Measurements from ENCODE around the gene EP400. TPM values are rescaled to one million over a fixed set of nuclear protein-coding genes. Genes with fewer than 3 reads are reported as not detected.

Gene EP400
- total RNA-seq, 1 experiment from 2014 or later, result 60.5 TPM

GRCh38 chr12:132108211-132108832 is 158.6 kb downstream of the EP400 start:
- Mint-ChIP-seq H3K36me3 (ENCODE audit: insufficient read depth, unreplicated experiment) (peaks cover 17% of the 10 kb centered on the region), H3K9me3 (ENCODE audit: unreplicated experiment) (no peaks in the 10 kb centered on the region), H3K4me3 (ENCODE audit: unreplicated experiment) (no peak overlapping the region), H3K4me1 (ENCODE audit: low read depth, unreplicated experiment) (no peaks in the 10 kb centered on the region), H3K27ac (ENCODE audit: unreplicated experiment) (no peak overlapping the region), H3K27me3 (ENCODE audit: insufficient read depth, unreplicated experiment) (no peaks in the 10 kb centered on the region)
- TF ChIP-seq CTCF (IDR thresholded peaks at IDR 0.05; ENCODE audit: insufficient read depth in 1 of 2, low read depth in 1 of 2, low read length in 1 of 2, severe bottlenecking in 1 of 2, unreplicated experiment in 1 of 2), result no peak
- no peak for DNase-seq
- H3K4me3 ChIP-seq (ENCODE audit: low read depth, low read length), result no peak overlapping the region
- no TSS peak for BruUV-seq (replicated peaks)
- H3K9me3 ChIP-seq, result no peaks in the 10 kb centered on the region
- no peaks in the 10 kb centered on the region; the same call in 1 of the 2 replicates for H3K36me3 ChIP-seq (ENCODE audit: control insufficient read depth, insufficient read depth, low read length)
- ChIA-PET POLR2A (no interaction called here), CTCF (no interaction called here)
- no peaks in the 10 kb centered on the region for H3K27me3 ChIP-seq (replicated peaks; ENCODE audit: control insufficient read depth, insufficient read depth, low read length)
- intact Hi-C loops (cut with micrococcal nuclease; ENCODE audit: unreplicated experiment), result no loop called here
- no peaks in the 10 kb centered on the region for H3K4me1 ChIP-seq

DNA sequence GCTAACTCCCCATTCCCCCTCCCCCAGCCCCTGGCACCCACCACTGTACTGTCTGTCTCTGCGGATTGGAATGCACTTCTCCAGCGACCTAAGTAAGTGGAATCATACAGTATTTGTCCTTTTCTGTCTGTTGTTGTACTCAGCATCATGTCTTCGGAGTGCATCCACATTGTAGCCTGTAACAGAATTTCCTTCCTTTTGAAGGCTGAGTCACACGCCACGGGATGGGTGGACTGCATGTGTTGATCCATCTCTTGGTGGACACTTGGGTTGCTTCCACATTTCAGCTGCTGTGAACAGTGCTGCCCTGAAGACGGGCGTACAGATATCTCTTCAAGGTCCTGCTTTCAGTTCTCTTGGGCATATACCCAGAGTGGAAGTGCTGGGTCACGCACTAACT is 160.0 kb downstream of the EP400 start:
- intact Hi-C loops (cut with micrococcal nuclease; ENCODE audit: unreplicated experiment), result no loop called here
- no peaks in the 10 kb centered on the region for H3K27me3 Mint-ChIP-seq (ENCODE audit: insufficient read depth, unreplicated experiment)
- Histone ChIP-seq H3K4me3 (ENCODE audit: low read depth, low read length) (no peak overlapping the region), H3K4me1 (no peaks in the 10 kb centered on the region), H3K36me3 (ENCODE audit: control insufficient read depth, insufficient read depth, low read length) (no peaks in the 10 kb centered on the region; the same call in 1 of the 2 replicates), H3K27me3 (replicated peaks; ENCODE audit: control insufficient read depth, insufficient read depth, low read length) (no peaks in the 10 kb centered on the region), H3K9me3 (no peaks in the 10 kb centered on the region)
- no peaks in the 10 kb centered on the region for H3K9me3 Mint-ChIP-seq (ENCODE audit: unreplicated experiment)
- no peaks in the 10 kb centered on the region for H3K4me1 Mint-ChIP-seq (ENCODE audit: low read depth, unreplicated experiment)
- BruUV-seq (replicated peaks), result no TSS peak
- no peak overlapping the region for H3K4me3 Mint-ChIP-seq (ENCODE audit: unreplicated experiment)
- CTCF ChIA-PET, result no interaction called here
- DNase-seq, result no peak
- H3K27ac Mint-ChIP-seq (ENCODE audit: unreplicated experiment), result no peak overlapping the region
- POLR2A ChIA-PET, result no interaction called here
- TF ChIP-seq CTCF (IDR thresholded peaks at IDR 0.05; ENCODE audit: insufficient read depth in 1 of 2, low read depth in 1 of 2, low read length in 1 of 2, severe bottlenecking in 1 of 2, unreplicated experiment in 1 of 2), result no peak
- H3K36me3 Mint-ChIP-seq (ENCODE audit: insufficient read depth, unreplicated experiment), result peaks cover 18% of the 10 kb centered on the region

DNA sequence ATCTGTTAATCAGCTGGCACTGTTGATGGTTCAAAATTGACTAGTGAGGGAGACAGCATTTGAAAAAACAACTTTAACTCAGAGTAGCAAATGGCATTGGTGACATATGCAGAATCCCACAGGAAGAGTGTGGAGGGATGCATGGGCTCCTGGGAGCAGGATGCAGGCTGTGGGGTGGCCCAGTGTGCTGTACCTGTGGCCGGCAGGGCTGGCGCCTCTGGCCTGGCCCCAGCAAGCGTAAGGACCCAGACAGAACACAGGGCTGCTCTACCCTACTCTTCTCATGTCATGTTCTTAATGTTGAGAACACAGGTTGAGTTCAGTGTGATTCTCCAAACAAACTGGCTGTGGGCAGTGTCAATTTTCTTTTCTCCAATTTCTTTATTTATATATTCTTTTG is 160.9 kb downstream of the EP400 start:
- Mint-ChIP-seq H3K27ac (ENCODE audit: unreplicated experiment) (no peak overlapping the region), H3K4me1 (ENCODE audit: low read depth, unreplicated experiment) (no peaks in the 10 kb centered on the region), H3K36me3 (ENCODE audit: insufficient read depth, unreplicated experiment) (peaks cover 18% of the 10 kb centered on the region), H3K27me3 (ENCODE audit: insufficient read depth, unreplicated experiment) (no peaks in the 10 kb centered on the region), H3K4me3 (ENCODE audit: unreplicated experiment) (no peak overlapping the region), H3K9me3 (ENCODE audit: unreplicated experiment) (no peaks in the 10 kb centered on the region)
- TF ChIP-seq CTCF (IDR thresholded peaks at IDR 0.05; ENCODE audit: insufficient read depth in 1 of 2, low read depth in 1 of 2, low read length in 1 of 2, severe bottlenecking in 1 of 2, unreplicated experiment in 1 of 2), result no peak
- no peaks in the 10 kb centered on the region for H3K9me3 ChIP-seq
- CTCF ChIA-PET, result no interaction called here
- H3K27me3 ChIP-seq (replicated peaks; ENCODE audit: control insufficient read depth, insufficient read depth, low read length), result no peaks in the 10 kb centered on the region
- no peaks in the 10 kb centered on the region for H3K4me1 ChIP-seq
- intact Hi-C loops (cut with micrococcal nuclease; ENCODE audit: unreplicated experiment), result no loop called here
- H3K4me3 ChIP-seq (ENCODE audit: low read depth, low read length), result no peak overlapping the region
- POLR2A ChIA-PET, result no interaction called here
- DNase-seq, result no peak
- H3K36me3 ChIP-seq (ENCODE audit: control insufficient read depth, insufficient read depth, low read length), result no peaks in the 10 kb centered on the region; the same call in none of the 2 replicates
- no TSS peak for BruUV-seq (replicated peaks)

All from Caco-2 (cell line).